CMK (cell line): ENCODE results near the gene CDC42EP3.

ENCODE experiments used
- DNase-seq: peaks from one replicate; pipeline ENCODE4 v3.0.0-alpha.2; 2010; ENCODE audit warnings: low read depth

CDC42EP3 gene

GRCh38 chr2:37683921-37684780, 12.7 kb upstream of the CDC42EP3 start:
- DNase-seq, result no peak

- no peak for DNase-seq
Measured at GRCh38 chr2:37683241-37683640, 11.8 kb upstream of the CDC42EP3 start.

GRCh38 chr2:37682473-37682872, 11.0 kb upstream of the CDC42EP3 start:
- peak; percentile 73 for DNase-seq

GRCh38 chr2:37681587-37681986, 10.1 kb upstream of the CDC42EP3 start:
- no peak for DNase-seq

- DNase-seq, result no peak
Measured at GRCh38 chr2:37679072-37679695, 7.7 kb upstream of the CDC42EP3 start.

GRCh38 chr2:37676274-37676673, 4.8 kb upstream of the CDC42EP3 start:
- DNase-seq, result no peak

GRCh38 chr2:37674946-37675345, 3.5 kb upstream of the CDC42EP3 start:
- DNase-seq, result no peak

- DNase-seq, result no peak
Measured at GRCh38 chr2:37672870-37673184, 1.4 kb upstream of the CDC42EP3 start.

GRCh38 chr2:37672104-37672869, 845 bp upstream of the CDC42EP3 start:
- DNase-seq, result peak; percentile 98

GRCh38 chr2:37671816-37672103, 318 bp upstream of the CDC42EP3 start:
- no peak for DNase-seq

- DNase-seq, result no peak
Measured at GRCh38 chr2:37670378-37671008, 949 bp downstream of the CDC42EP3 start.

- DNase-seq, result no peak
Measured at GRCh38 chr2:37669446-37669845, 2.0 kb downstream of the CDC42EP3 start.

- no peak for DNase-seq
Measured at GRCh38 chr2:37667704-37668103, 3.7 kb downstream of the CDC42EP3 start.

GRCh38 chr2:37666772-37667171, 4.7 kb downstream of the CDC42EP3 start:
- no peak for DNase-seq

- DNase-seq, result no peak
Measured at GRCh38 chr2:37665604-37666362, 5.7 kb downstream of the CDC42EP3 start.

GRCh38 chr2:37665043-37665442, 6.4 kb downstream of the CDC42EP3 start:
- DNase-seq, result no peak

GRCh38 chr2:37664231-37664643, 7.2 kb downstream of the CDC42EP3 start:
- no peak for DNase-seq

- DNase-seq, result no peak
Measured at GRCh38 chr2:37663390-37663789, 8.1 kb downstream of the CDC42EP3 start.

- DNase-seq, result no peak
Measured at GRCh38 chr2:37659723-37660122, 11.7 kb downstream of the CDC42EP3 start.

- no peak for DNase-seq
Measured at GRCh38 chr2:37658682-37659081, 12.8 kb downstream of the CDC42EP3 start.

- DNase-seq, result no peak
Measured at GRCh38 chr2:37657471-37657870, 14.0 kb downstream of the CDC42EP3 start.
